ENCODE measurements around the gene IBA57.
"Not testable (repeated sequence)": the region's sequence is repeated elsewhere in the genome, so short reads cannot be mapped to it uniquely, and the experiment has no call there.

The IBA57 gene

DNA sequence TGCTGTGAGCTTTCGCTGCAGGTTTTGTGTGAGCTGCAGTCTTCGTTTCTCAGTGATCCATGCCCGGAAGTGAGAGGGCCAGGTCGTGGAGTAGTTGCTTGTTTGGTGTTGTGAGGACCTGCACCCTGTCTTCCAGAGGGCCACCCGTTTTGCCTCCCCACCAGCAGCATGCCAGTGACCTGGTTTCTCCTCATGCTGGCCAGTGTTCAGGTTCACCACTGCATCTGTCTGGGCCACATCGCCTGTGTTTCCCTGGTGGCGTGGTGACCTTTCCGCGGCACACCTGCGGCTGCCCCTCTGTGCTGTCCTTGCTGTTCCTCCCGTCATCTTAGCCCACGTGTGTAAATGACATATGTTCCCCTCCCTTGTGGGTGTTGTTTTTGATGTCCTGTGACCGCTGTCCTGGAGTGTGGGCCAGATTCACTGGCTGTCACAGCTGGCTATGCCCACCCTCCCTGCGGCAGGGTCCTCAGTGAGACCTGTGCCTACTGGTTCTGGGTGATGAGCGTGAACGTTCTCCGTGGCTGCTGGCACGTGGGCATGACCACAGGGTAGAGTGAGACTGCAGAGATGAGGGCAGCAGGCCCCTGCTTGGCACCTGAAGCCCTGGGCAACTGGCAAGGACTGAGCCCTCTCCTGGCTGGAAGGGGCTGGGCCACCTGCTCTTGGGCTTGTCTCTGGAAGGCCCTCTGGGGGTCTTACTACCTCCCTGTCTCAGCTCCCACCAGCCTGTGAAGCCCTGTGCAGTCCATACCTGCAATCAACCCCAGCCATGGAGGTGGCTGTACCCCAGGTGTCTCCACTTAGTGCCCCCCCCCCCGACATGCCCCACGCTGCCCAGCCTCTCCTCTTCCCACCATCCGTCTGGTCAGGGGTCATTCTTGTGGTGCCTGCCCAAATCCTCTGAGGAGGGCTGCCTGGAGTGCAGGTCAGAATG is 7.3 kb downstream of the IBA57 start:
- DNase-seq (ENCODE audit: low read depth) = no peak

DNA sequence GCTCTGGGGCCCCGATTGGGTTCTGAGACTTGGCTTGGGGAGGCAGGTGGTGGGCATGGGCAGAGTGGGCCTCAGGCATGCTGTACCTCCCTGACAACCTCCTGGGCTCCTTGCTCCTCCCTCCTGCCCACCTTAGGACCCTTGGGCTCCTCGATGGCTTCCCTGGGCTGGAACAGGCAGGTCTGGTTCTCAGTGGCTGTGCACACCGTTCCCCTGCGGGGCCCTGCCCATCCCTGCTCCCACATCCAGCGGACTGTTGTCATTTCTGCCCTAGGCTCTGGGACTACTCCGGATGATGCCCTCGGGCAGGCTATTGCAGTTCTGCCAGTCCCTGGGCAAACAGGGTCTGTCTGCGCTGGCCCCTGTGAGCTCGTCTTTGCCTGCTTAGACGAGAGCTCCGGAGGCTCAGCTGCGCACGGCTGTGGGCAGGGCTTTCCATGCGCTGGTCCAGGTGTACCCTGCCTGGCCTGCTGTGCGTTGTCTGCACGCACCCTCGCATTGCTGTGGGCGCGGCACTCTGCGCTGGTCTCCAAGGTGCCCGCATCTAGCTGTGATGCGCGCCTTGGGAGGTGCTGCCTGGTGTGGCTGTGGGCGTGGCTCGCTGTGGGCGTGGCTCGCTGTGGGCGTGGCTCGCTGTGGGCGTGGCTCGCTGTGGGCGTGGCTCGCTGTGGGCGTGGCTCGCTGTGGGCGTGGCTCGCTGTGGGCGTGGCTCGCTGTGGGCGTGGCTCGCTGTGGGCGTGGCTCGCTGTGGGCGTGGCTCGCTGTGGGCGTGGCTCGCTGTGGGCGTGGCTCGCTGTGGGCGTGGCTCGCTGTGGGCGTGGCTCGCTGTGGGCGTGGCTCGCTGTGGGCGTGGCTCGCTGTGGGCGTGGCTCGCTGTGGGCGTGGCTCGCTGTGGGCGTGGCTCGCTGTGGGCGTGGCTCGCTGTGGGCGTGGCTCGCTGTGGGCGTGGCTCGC is 8.2 kb downstream of the IBA57 start:
- DNase-seq (ENCODE audit: low read depth) = not testable (repeated sequence)

- DNase-seq (ENCODE audit: low read depth) = peak; percentile 19
These were observed 9.1 kb downstream of the IBA57 start for GRCh38 chr1:228174482-228175315.

- DNase-seq (ENCODE audit: low read depth) = no peak
These were observed 9.9 kb downstream of the IBA57 start for GRCh38 chr1:228175316-228176023.

DNA sequence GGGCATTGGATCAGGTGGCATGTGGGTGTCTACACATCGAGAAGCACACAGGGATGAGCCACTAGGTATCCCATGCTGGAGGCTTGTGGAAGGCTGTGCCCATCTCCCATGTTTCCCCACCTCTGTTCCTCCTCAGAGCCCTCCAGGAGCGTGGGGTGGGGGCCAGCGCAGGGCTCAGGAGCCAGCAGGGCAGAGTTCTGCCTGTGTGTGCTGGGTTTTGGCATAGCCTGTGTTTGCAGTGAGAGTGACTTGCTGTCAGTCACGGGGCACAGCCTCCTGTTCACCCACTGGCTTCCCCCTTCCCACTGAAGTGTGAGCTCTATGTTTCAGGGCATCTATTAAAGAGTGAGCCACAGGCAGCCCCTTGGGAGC is 10.4 kb downstream of the IBA57 start:
- no peak for DNase-seq (ENCODE audit: low read depth)

DNA sequence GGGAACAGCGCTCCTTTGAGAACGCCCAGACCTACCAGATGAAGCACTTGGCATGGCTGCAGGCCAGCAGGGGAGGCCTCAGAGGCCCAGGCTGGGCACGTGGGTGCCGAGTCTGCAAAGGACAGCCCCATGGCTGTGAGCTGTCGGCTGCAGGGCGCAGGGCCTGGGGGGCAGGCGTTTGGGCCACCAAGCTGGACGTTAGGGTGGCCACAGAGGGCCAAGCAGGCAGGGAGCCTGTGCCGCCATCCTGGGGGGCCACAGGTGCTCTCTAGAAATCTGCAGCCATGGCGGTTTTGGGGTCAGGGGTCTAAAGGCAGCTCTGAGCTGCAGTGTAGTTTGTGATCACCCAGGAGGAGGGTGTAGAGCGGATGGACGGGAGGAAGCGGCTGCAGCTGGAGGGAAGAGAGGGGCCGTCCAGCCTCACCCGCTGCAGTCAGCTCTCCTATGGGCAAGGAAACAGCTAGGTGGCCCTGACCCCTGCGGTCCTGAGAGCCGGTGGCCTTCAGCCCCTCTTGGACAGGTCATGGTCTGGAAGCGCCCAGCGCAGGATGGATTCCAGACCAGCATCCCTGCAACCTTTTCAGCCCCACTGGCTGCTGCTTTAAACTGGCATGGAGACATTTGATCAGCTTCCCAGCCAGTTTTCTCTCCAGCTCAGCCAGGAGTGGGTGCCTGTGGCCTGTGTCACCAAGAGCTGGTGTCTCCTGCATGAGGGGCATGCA is 11.0 kb downstream of the IBA57 start:
- no peak for DNase-seq (ENCODE audit: low read depth)

DNA sequence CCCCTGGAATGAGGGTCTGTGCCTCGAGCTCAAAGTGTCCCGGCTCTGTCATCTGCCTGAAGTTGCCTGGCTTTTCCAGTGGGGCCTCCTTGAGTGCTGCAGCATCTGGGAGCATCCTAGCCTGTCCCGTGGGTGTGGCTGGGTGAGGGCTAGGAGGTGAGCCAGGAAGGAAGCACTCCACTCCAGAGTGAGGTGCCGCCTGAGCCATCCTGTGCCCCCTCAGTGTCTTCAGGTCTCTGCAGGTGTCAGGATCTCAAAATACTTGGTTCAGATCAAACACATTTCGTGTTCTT is 11.5 kb downstream of the IBA57 start:
- DNase-seq (ENCODE audit: low read depth) = no peak

- no peak for DNase-seq (ENCODE audit: low read depth)
These were observed 12.4 kb downstream of the IBA57 start for GRCh38 chr1:228177721-228178710.

DNA sequence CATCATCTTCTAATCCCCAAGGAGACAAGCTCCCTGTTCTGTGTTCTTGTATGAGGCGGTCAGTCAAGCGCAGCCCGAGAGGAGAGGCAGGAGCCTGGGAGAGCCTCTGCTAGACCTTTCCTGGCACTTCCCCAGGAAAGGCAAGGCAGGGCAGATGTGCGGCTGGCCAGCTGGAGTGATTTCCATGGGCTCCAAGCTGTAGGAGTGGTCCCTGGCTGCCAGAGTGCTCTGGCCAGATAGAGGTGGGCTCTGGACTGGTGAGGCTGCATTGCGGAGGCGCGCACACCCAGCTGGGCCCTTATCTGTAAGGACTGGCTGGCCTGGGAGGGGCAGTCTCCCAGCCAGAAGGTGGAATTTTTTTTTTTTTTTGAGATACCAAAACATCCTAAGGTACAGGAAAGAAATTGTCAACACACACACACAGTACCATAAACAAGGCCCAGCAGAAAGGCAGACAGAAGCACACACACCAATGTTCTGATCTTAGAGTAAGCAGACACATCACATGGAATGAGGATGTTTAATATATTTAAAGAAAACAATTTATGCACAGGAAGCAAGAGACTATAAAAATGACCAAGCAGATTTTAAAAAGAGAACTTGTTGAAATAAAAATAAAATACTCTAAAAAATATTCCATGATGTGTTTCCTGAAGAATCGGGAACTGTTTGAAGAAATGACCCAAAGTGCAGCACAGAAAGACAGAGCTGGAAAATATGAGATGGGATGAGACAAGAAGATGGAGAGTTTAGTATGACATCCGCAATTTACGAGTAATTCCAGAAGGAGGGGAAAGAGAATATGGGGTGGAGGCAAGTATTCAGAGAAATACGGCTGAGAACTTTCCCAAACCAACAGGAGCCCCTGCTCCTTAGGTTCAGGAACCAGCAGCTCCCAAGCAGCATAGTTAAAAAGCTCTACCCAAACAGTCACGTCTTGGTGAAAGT is 13.4 kb downstream of the IBA57 start:
- no peak for DNase-seq (ENCODE audit: low read depth)

DNA sequence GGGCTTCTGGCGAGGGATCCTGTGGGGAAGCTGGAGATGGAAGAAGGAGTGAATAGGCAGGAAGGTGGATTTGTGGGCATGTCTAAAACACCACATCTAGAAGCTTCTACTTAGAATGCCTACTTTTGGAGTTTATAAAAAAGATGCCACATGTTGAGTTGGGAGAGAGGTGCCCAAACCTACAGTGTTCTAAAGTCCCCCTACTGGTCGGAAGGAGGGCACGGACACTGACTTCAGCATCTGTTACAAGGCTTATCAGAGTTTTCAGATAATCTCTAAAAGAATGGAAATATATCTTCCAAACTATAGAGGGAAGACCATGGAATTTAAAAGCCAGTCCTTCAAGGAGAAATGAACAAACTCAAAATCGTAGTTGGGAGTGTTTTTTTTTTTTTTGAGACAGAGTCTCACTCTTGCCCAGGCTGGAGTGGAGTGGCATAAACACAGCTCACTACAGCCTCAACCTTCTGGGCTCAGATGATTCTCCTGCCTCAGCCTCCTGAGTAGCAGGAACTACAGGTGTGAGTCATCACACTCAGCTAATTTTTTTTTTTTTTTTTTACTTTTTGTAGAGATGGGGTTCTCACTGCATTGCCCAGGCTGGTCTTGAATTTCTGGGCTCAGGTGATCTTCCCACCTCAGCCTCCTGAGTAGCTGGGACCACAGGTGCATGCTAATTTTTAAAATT is 14.8 kb downstream of the IBA57 start:
- no peak for DNase-seq (ENCODE audit: low read depth)

- DNase-seq (ENCODE audit: low read depth) = no peak
These were observed 15.5 kb downstream of the IBA57 start for GRCh38 chr1:228180959-228181644.

DNA sequence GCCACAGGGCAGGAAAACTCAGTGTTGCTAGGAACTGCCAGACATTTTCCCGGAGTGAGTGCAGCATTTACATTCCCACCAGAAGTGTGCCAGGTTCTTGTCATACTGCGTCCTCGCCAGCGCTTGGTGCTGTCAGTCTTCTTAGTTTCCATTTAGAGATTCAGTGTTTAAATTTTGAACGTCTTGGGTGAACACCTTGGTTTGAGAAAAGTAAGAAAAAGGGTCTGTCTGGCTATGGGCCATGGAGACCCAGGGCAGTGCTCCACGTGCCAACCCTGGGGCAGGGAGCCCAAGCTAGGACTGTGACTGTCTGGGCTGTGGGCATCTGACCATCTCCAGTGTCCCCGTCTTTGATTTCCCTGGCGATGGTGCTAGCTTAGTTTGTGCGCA is 16.0 kb downstream of the IBA57 start:
- DNase-seq (ENCODE audit: low read depth) = no peak

DNA sequence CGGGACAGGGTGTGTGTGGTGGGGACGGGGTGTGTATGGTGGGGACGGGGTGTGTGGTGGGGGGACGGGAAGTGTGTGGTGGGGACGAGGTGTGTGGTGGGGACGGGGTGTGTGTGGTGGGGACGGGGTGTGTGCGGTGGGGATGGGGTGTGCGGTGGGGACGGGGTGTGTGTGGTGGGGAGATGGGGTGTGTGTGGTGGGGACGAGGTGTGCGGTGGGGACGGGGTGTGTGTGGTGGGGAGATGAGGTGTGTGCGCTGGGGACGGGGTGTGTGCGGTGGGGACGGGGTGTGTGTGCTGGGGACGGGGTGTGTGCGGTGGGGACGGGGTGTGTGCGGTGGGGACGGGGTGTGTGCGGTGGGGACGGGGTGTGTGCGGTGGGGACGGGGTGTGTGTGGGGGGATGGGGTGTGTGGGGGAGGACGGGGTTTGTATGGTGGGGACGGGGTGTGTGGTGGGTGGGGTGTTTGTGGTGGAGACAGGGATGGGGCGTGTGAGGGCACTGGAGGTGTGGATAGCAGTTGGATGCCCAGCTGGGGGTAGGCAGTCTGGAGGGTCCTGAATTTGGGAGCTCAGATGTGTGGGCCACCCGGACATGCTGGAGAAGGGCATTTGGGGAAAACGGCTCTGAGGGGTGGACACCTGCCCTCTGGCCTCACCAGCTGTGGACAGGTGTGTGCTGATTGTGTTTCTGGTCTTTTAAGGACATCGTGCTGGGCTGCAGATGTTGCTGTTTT is 16.9 kb downstream of the IBA57 start:
- no peak for DNase-seq (ENCODE audit: low read depth)

DNA sequence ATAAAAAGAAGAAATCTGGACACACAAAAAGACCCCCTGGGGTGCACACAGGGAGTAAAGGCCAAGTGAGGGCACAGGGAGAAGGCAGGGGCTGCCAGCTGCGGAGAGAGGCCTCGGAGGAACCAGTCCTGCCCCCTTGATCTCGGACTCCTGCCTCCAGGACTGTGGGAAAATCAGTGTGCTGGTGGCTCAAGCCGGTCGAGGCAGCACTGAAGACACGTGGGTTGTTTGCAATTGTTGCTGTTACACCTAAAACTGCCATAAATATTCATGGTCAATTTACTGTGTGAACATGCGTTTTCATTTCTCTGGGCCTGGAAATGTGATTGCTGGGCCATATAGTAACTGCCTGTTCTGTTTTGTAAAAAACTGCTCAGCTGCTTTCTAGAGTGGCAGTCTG is 18.5 kb downstream of the IBA57 start:
- no peak for DNase-seq (ENCODE audit: low read depth)

- peak; percentile 26 for DNase-seq (ENCODE audit: low read depth)
These were observed 20.0 kb downstream of the IBA57 start for GRCh38 chr1:228185641-228185965.

GRCh38 chr1:228188249-228188648 is 22.6 kb downstream of the IBA57 start:
- DNase-seq (ENCODE audit: low read depth) = not testable (repeated sequence)

- DNase-seq (ENCODE audit: low read depth) = no peak
These were observed 24.6 kb downstream of the IBA57 start for GRCh38 chr1:228190182-228190581.

Measured in activated T-helper 9 cell treated with anti-CD3 and anti-CD28 coated beads, Interleukin-2, amount 50 U/mL, for 16 hours (primary cell).